ENCODE measurements around the gene EXOSC9.

GRCh38 chr4:121861426-121861825 lies 60.3 kb downstream of the EXOSC9 start:
- no peak for TF ChIP-seq EZH2phosphoT487 (conservative IDR thresholded peaks at IDR 0.05; ENCODE audit: low read length)
- TF ChIP-seq CTCF (IDR thresholded peaks at IDR 0.05; ENCODE audit: insufficient read depth, low read length, poor library complexity, severe bottlenecking) = no peak
